Middle frontal gyrus (tissue), 1 donor: Measurements from ENCODE around the gene SENP7.
"Not testable (repeated sequence)": the region's sequence is repeated elsewhere in the genome, so short reads cannot be mapped to it uniquely, and the experiment has no call there.

ENCODE experiments used
- DNase-seq: peaks from one replicate; pipeline ENCODE4 v3.0.0-alpha.2; 2015; ENCODE audit warnings: low spot score; ENCODE audit errors: extremely low spot score

SENP7 gene

GRCh38 chr3:101527906-101528305 lies 14.9 kb upstream of the SENP7 start:
- DNase-seq, result no peak

DNA sequence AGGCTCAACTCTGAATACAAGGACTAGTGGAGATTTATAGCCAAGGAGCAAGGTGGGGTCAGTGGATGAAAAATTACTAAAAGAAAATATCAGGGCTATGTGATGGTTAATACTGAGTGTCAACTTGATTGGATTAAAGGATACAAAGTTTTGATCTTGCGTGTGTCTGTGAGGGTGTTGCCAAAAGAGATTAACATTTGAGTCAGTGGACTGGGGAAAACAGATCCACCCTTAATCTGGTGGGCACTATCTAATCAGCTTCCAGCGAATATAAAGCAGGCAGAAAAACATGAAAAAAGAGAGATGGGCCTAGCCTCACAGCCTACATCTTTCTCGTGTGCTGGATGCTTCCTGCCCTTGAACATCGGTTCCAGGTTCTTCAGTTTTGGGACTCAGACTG lies 14.4 kb upstream of the SENP7 start:
- DNase-seq, result no peak

DNA sequence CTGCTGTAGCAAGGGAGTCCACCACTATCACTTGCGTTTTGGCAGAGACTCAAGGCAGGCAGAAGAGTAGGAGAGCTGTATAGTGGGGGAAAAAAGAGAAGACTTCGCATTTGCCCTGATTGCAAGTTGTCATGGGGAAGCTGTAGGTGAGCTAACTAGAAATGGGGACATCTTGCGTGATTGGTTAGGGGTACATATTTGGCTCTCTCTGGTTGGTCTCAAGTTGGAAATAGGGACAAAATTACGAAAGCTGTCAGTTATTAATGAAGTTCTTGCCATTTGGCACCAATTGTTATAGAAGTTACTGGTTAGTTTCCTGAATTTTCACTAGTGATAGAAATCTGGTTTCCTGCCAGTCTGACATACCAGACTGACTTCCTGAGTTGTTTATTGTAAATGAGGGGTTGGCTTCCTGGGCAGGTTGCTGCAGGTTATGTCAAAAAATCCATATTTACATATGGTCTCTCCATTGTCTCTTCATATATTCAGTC lies 8.2 kb upstream of the SENP7 start:
- DNase-seq, result no peak

GRCh38 chr3:101519685-101520365 lies 6.8 kb upstream of the SENP7 start:
- no peak for DNase-seq

DNA sequence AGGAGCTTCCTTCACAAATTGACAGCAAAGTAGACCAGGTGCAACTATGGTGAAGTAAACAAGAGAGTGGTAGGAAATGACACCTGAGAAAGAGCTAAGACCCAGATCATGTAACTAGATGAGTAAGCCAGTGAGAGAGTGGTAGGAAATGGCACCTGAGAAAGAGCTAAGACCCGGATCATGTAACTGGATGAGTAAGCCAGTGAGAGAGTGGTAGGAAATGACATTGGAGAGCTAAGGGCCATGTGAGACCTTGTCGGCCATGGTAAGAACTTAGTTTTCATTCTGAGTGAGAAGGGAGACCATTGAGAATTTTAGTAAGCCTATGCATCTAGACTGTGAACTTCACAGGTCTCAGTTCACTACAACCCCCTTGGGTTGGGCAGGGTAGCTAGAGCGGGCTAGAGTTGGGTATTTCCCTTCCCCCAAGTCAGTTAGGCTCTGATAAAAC lies 5.4 kb upstream of the SENP7 start:
- no peak for DNase-seq

DNA sequence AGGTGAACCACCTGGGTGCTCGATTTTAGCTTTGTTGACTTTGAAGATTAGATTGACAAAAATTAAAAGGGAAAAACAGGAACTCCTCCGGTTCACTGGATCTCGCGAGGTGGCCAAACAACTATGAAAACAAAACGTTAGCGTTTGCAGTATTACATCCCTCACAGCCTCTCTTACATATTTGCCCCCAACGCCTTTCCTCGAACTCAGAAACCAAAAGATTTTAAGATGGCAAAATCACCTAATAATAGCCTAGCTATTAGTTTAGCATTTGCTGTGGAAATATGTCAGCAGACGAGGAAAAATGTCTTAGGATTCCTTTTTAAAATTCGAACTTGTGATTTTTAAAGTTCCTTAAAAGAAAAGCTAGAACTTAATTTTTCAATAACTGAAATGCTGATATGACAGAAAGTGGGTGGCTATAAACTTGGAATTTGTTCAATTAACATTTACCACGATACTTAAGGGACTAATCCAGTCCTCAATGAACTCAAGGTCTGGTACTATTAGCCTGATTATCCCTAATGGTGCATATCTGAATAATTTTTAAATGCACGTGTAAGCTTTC lies 491 bp upstream of the SENP7 start:
- DNase-seq, result no peak

DNA sequence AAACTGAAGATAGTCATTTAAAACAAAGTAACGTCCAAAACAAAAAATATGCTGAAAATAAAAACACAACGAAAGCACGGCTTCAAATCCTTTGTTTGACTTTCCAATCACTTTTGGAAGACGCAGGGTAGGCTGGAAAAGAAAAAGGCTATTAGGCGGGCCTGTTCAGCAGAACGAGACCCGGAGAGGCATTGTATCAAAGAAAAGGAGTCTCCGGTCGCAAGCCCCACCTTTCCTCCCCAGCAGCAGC lies 691 bp downstream of the SENP7 start:
- no peak for DNase-seq

- DNase-seq, result no peak
Measured at GRCh38 chr3:101509811-101510210, 3.2 kb downstream of the SENP7 start.

DNA sequence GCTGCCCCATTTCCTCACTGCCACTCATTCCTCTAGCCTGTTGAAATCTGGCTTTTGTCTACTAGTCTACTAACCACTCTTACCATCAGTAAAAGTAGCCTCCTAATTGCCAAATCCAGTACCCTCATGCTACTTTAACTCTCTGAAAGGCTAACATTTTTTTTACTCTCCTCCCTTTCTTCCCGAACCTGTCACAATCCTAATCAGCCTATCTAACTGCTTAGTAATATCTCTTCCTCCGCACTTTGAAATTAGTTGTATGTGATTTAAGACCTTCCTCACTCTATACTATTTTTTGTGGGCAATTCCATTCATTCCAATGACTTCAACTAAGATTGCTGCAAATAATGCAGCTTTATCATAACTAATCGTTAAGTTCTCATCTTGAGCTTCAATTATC lies 3.7 kb downstream of the SENP7 start:
- DNase-seq, result no peak

DNA sequence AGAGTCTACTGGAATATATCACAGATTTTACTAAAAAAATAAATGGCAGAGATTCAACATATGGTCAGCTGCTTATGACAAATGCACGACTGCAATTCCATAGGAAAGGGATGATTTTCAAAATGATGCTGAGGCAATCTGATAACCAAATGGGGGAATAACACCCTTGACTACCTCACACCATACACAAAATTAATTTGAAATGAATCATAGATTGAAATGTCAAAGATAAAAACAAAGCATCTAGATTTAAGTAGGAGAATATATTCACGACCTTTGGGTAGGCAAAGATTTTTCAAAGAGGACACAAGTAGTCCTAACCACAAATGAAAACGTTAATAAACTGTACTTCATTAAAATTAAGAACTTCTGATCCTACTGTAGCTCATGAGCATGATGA lies 11.2 kb downstream of the SENP7 start:
- no peak for DNase-seq

GRCh38 chr3:101500208-101500607 lies 12.8 kb downstream of the SENP7 start:
- DNase-seq, result no peak

DNA sequence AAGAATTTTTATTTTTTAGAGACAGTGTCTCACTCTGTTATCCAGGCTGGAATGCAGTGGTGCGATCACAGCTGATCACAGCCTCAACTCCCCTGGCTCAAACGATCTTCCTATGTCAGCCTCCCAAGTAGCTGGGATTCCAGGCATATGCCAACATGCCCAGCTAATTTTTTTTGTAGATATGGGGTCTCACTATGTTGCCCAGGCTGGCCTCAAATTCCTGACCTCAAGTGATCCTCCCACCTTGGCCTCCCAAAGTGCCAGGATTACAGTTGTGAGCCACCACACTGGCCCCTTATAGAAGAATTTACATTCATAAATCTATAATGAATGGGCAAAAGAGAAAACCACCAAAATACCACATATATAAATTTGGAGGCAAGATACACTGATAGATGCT lies 15.2 kb downstream of the SENP7 start:
- DNase-seq, result no peak

DNA sequence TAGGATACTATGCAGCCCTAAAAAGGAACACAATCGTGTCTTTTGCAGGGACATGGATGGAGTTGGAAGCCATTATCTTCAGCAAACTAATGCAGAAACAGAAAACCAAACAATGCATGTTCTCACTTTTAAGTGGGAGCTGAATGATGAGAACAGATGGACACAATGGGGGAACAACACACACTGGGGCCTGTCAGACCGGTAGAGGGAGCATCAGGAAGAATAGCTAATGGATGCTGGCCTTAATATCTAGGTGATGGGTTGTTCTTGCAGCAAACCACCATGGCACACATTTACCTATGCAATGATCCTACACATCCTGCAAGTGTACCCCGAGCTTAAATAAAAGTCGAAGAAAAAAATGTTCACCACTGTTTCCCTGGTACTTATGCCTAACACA lies 17.5 kb downstream of the SENP7 start:
- no peak for DNase-seq

DNA sequence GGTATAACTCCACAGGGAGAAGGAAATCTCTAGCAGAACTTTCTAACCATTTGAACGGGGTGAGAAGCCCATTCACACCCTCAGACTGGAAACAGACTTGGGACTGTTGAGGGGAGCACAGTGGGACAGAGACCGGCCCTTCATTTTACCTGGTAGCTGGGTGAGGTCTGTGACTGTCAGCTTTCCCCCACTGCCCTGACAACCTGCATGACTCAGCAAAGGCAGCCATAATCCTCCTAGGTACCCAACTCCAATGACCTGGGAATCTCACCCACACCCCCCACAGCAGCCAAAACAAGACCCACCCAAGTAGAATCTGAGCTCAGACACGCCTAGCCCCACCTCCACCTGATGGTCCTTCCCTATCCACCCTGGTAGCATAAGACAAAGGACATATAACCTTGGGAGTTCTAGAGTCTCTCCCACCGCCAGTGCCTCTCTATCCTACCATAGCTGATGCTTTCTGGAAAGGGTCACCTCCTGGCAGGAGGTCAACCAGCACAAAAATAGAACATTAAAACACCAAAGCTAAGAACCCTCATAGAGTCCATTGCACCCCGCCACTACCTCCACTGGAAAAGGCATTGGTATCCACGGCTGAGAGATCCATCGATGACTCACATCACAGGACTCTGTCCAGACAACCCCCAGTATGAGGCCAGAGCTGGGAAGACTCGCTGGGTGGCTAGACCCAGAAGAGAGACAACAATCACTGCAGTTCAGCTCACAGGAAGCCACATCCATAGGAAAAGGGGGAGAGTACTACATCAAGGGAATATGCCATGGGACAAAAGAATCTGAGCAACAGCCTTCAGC lies 28.0 kb downstream of the SENP7 start:
- DNase-seq, result no peak

DNA sequence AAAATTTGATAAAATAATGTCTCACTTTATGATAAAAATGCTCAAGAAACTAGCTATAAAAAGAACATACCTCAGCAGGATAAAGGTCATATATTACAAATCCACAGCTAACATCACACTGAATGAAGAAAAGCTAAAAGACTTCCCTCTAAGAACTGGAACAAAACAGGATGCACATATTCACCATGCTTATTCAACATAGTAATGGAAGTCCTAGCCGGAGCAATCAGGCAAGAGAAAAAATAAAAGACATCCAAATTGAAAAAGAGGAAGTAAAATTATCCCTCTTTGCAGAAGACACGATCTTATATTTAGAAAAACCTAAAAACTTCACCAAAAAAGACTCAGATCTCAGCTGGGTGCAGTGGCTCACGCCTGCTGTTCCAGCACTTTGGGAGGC lies 34.0 kb downstream of the SENP7 start:
- no peak for DNase-seq

GRCh38 chr3:101474841-101475552 lies 38.0 kb downstream of the SENP7 start:
- not testable (repeated sequence) for DNase-seq

DNA sequence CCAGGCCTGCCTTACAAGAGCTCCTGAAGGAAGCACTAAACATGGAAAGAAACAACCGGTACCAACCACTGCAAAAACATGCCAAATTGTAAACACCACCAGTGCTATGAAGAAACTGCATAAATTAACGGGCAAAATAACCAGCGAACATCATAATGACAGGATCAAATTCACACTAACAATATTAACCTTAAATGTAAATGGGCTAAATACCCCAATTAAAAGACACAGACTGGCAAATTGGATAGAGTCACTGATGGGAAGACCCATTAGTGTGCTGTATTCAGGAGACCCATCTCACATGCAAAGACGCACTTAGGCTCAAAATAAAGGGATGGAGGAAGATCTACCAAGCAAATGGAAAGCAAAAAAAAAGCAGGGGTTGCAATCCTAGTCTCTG lies 44.3 kb downstream of the SENP7 start:
- not testable (repeated sequence) for DNase-seq

GRCh38 chr3:101467310-101467663 lies 45.7 kb downstream of the SENP7 start:
- not testable (repeated sequence) for DNase-seq

- DNase-seq, result no peak
Measured at GRCh38 chr3:101466465-101467309, 46.3 kb downstream of the SENP7 start.

- DNase-seq, result no peak
Measured at GRCh38 chr3:101464235-101464634, 48.8 kb downstream of the SENP7 start.

DNA sequence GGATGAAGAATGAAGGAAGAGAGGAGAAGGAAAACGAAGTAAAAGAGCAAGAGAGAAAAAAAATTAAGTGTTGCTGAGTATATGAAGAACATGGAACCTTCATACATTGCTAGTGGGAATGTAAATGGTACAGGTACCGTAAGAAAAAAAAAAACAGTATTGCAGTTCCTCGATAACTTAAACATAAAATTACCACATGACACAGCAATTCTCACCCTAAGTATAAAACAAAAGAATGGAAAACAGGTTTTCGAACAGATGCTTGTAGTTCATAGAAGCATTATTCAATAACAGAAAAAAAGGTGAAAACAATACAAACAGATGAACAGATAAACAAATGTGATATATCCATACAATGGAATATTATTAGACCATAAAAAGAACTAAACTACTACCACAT lies 51.6 kb downstream of the SENP7 start:
- DNase-seq, result no peak
